Measurements from ENCODE around the gene CFAP119. TPM values are rescaled to one million over a fixed set of nuclear protein-coding genes. Genes with fewer than 3 reads are reported as not detected.

Gene CFAP119
- polyA plus RNA-seq, 4 donors = 2.2 to 12.2 (median 8.5) TPM

DNA sequence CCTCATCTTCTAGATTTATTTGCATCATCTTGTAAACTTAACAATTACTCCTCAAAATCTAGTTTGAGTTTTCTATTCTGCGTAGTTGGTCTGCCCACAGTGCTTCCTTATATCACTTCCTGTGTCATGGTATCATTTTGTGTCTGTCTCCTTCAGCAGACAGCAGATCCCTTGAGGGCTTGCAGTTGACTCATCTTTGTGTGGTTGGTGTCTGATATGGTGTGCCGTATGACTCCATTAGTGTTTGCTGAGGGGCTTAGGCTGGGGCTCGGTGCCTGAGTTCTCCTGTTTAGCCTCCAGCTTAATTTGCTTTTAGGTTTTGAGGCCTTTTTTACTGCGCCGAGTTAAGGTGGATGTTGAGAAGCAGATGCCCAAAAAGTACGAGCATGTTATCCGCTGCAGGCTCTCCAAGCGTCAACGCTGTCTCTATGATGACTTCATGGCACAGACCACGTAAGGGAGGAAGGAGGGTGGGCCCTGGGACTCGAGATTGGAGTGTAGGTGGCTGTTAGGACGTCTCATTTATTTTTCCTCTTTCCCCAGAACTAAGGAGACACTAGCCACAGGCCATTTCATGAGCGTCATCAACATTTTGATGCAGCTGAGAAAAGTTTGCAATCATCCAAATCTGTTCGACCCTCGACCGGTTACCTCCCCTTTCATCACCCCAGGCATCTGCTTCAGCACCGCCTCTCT, 46.0 kb downstream of the CFAP119 start:
- DNase-seq (ENCODE audit: low read depth in 4 of 4, low spot score in 3 of 4) = no peak

DNA sequence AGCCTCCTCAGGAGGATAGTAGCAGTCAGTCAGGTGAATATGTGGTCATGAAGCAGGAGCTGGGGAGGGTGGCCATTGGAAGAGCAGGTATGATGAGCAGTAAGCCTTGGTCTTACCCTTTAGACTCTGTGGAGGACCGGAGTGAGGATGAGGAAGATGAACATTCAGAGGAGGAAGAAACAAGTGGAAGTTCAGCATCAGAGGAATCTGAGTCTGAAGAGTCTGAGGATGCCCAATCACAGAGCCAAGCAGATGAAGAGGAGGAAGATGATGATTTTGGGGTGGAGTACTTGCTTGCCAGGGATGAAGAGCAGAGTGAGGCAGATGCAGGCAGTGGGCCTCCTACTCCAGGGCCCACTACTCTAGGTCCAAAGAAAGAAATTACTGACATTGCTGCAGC, 50.1 kb downstream of the CFAP119 start:
- no peak for DNase-seq (ENCODE audit: low read depth in 4 of 4, low spot score in 3 of 4)

DNA sequence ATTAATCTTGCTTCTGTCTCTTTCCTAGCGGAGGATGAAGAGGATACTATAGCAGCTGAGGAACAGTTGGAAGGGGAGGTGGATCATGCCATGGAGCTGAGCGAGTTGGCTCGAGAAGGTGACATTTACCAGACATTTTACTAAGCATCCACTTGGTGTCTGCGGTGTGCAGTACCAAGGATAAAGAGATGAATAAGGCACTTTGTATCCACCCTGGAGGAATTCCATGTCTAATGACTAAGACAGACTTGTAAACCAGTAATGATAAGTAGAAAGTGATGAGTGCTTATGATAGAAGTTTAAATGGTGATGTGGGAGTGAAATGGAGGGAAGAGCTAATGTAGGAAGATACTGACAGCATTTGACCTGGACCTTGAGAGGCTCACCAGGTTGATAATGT, 50.9 kb downstream of the CFAP119 start:
- DNase-seq (ENCODE audit: low read depth in 4 of 4, low spot score in 3 of 4) = no peak

Other genes starting within 250 kb of the CFAP119 start
- 10 to 100 TPM; 36.0 to 69.0 (median 50.0) TPM for gene ZNF768, start 235.5 kb downstream of the CFAP119 start, polyA plus RNA-seq (ENCODE audit: insufficient read length in 4 of 4)
- gene ZNF747, start 227.2 kb downstream of the CFAP119 start, polyA plus RNA-seq (ENCODE audit: insufficient read length in 4 of 4) = 10 to 100 TPM in 3 of 4 donors, 1 to 10 TPM in 1; 8.8 to 10.6 (median 10.5) TPM
- 10 to 100 TPM; 10.2 to 15.4 (median 11.6) TPM for gene ZNF764, start 203.7 kb downstream of the CFAP119 start, polyA plus RNA-seq (ENCODE audit: insufficient read length in 4 of 4)
- gene ZNF688, start 190.3 kb downstream of the CFAP119 start, polyA plus RNA-seq (ENCODE audit: insufficient read length in 4 of 4) = 10 to 100 TPM; 10.5 to 17.5 (median 13.3) TPM
- 10 to 100 TPM; 16.8 to 31.6 (median 19.6) TPM for gene ZNF785, start 176.4 kb downstream of the CFAP119 start, polyA plus RNA-seq (ENCODE audit: insufficient read length in 4 of 4)
- 10 to 100 TPM; 10.6 to 14.6 (median 13.2) TPM for gene ZNF689, start 151.7 kb downstream of the CFAP119 start, polyA plus RNA-seq (ENCODE audit: insufficient read length in 4 of 4)
- gene PRR14, start 111.1 kb downstream of the CFAP119 start, polyA plus RNA-seq (ENCODE audit: insufficient read length in 4 of 4) = 10 to 100 TPM; 32.8 to 54.7 (median 44.2) TPM
- 10 to 100 TPM; 45.4 to 85.1 (median 52.8) TPM for gene FBRS, start 103.6 kb downstream of the CFAP119 start, polyA plus RNA-seq (ENCODE audit: insufficient read length in 4 of 4)
- gene SRCAP, start 62.9 kb downstream of the CFAP119 start, polyA plus RNA-seq (ENCODE audit: insufficient read length in 4 of 4) = 10 to 100 TPM; 27.7 to 44.9 (median 33.2) TPM
- gene PHKG2, start 13.6 kb downstream of the CFAP119 start, polyA plus RNA-seq (ENCODE audit: insufficient read length in 4 of 4) = 10 to 100 TPM; 19.4 to 44.5 (median 26.0) TPM
- 100 to 1,000 TPM; 108 to 129 (median 121) TPM for gene RNF40, start 260 bp upstream of the CFAP119 start, polyA plus RNA-seq (ENCODE audit: insufficient read length in 4 of 4)
- gene ZNF629, start 25.1 kb upstream of the CFAP119 start, polyA plus RNA-seq (ENCODE audit: insufficient read length in 4 of 4) = 10 to 100 TPM; 20.2 to 27.7 (median 27.0) TPM
- gene BCL7C, start 132.0 kb upstream of the CFAP119 start, polyA plus RNA-seq (ENCODE audit: insufficient read length in 4 of 4) = 10 to 100 TPM; 35.3 to 51.7 (median 43.7) TPM
- 1 to 10 TPM; 6.9 to 8.8 (median 7.7) TPM for gene CTF1, start 134.6 kb upstream of the CFAP119 start, polyA plus RNA-seq (ENCODE audit: insufficient read length in 4 of 4)
- gene FBXL19, start 161.5 kb upstream of the CFAP119 start, polyA plus RNA-seq (ENCODE audit: insufficient read length in 4 of 4) = 10 to 100 TPM; 16.5 to 35.4 (median 18.3) TPM
- gene ORAI3, start 187.0 kb upstream of the CFAP119 start, polyA plus RNA-seq (ENCODE audit: insufficient read length in 4 of 4) = 10 to 100 TPM; 13.1 to 18.7 (median 17.4) TPM
- 10 to 100 TPM; 15.2 to 20.7 (median 15.7) TPM for gene SETD1A, start 195.7 kb upstream of the CFAP119 start, polyA plus RNA-seq (ENCODE audit: insufficient read length in 4 of 4)
- 10 to 100 TPM in 2 of 4 donors, 1 to 10 TPM in 2; 6.7 to 11.8 (median 8.9) TPM for gene HSD3B7, start 223.1 kb upstream of the CFAP119 start, polyA plus RNA-seq (ENCODE audit: insufficient read length in 4 of 4)
- gene STX1B, start 248.6 kb upstream of the CFAP119 start, polyA plus RNA-seq (ENCODE audit: insufficient read length in 4 of 4) = 1 to 10 TPM; 1.2 to 2.8 (median 2.2) TPM

Data from left renal pelvis (tissue), 4 donors.